SK-N-DZ (cell line): ENCODE measurements around the gene GPR137B.
A peak's percentile ranks its signal among the peaks of the same experiment; 100 is the strongest.
"Not testable (repeated sequence)": the region's sequence is repeated elsewhere in the genome, so short reads cannot be mapped to it uniquely, and the experiment has no call there.

Experiments
- DNase-seq: peaks from one replicate; pipeline ENCODE4 v3.0.0-alpha.2; 2015; ENCODE audit warnings: low spot score

GPR137B gene

GRCh38 chr1:236188084-236188483, 45.7 kb downstream of the GPR137B start:
- DNase-seq = not testable (repeated sequence)

- DNase-seq = no peak
These were observed 50.8 kb downstream of the GPR137B start for GRCh38 chr1:236193184-236193583.

DNA sequence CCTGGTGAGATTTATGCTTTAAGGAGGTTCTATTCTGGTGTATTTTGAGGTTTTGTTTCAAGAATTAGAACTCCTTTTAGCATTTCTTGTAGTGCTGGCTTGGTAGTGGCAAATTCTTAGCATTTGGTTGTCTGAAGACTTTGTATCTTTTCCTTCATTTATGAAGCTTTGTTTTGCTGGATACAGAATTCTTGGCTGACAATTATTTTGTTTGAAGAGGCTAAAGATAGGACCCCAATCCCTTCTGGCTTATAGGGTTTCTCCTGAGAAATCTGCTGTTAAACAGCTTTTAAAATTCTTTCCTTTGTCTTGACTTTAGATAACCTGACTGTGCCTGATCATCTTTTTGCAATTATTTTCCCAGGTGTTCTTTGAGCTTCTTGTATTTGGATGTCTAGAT, 58.6 kb downstream of the GPR137B start:
- DNase-seq = no peak

- DNase-seq = no peak
These were observed 59.4 kb downstream of the GPR137B start for GRCh38 chr1:236201786-236202185.

- no peak for DNase-seq
These were observed 61.7 kb downstream of the GPR137B start for GRCh38 chr1:236204039-236204438.

DNA sequence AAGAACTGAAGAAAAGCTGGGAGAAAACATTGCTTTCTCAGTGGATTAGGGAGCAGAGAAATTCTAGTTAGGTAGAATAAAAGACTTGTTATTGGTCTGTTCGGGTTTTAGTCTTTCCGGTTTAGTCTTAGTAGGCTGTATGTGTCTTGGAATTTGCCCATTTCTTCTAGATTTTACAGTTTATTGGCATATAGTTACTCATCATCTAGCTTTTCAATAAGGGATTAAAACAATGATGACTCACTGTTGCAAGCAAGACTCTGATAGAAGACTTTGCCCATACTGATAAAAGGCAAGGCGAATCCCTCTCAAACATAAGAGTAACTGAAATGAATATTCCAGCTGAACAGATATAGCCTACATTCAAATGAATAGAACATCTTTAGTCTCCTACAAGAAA, 62.3 kb downstream of the GPR137B start:
- no peak for DNase-seq

GRCh38 chr1:236206548-236206947, 64.2 kb downstream of the GPR137B start:
- DNase-seq = no peak

DNA sequence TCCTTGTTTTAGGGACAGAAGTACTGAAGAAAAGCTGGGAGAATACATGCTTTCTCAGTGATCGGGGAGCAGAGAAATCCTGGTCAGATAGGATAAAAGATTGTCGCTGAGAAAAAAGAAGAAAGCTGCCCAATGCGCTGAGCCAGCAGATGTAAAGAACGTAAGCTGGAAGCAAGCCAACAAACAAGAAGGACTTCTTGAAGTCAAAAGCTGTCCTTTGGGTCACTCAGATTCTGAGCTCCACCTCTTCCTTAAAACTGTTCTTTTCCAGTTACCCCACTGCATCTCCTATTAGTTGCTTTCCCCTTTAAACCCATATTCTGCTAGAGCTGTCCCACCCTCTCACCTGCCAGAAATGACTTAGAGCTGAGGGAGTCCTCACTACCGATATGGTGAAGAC, 64.8 kb downstream of the GPR137B start:
- DNase-seq = no peak

GRCh38 chr1:236207569-236207968, 65.2 kb downstream of the GPR137B start:
- no peak for DNase-seq

DNA sequence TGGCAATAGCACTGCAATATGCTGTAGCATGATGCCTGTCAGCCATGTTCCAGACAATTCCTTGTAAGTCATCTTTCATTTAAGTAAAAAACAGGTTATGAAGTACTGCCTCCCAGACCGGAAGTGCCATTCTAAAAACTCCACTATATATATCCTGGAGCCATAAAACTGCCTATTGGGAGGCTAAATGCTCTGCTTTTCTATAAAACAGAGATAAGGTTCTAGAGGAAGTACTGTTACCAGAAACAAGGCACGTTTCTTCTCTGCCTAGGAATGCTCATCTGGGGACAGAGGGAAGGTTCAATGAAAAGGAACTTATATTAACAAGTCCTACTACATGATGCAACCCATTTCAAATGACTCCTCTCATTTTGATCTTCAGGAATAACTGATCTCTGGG, 66.8 kb downstream of the GPR137B start:
- no peak for DNase-seq

GRCh38 chr1:236209713-236210112, 67.4 kb downstream of the GPR137B start:
- DNase-seq = no peak

DNA sequence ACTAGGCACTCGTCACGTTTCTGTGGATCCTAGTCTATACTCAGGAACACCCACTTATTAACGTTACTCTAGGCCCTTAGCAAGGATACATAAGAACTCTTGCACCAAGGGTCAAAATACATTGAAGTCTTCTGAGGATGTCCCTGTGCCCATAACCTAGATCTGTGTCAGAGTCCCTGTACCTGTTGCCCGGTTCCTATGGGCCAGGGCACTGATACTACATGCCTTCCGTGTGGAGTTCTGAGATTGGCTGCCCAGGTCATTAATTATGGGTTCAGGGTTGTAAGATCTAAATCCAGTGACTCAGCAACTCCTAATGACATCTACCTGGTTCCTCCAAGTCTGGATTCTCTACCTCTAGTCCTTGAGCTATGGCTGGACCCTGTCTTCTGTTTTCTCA, 69.5 kb downstream of the GPR137B start:
- no peak for DNase-seq

GRCh38 chr1:236213534-236213933, 71.2 kb downstream of the GPR137B start:
- DNase-seq = no peak

DNA sequence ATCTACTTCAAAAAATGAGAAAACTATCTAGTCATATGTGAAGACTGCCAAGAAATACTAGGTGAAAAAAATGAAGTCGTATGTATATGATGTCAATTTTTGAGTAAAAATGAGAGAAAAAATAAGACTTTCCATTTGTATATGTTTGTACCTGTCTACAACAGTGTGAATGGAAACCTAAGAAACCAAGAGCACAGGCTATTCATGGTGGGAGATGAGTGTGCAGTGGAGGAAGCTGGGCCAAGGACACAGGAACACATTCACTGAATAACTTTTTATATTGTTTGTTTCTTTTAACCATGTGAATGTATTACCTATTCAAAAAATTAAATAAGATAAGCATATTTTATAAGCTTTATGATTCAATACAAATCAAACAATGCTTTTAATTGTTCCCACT, 72.4 kb downstream of the GPR137B start:
- DNase-seq = no peak

GRCh38 chr1:236220473-236220872, 78.1 kb downstream of the GPR137B start:
- DNase-seq = no peak

- DNase-seq = no peak
These were observed 80.3 kb downstream of the GPR137B start for GRCh38 chr1:236222632-236223031.

GRCh38 chr1:236228411-236228810, 86.1 kb downstream of the GPR137B start:
- DNase-seq = no peak

GRCh38 chr1:236235116-236235515, 92.8 kb downstream of the GPR137B start:
- no peak for DNase-seq

- no peak for DNase-seq
These were observed 96.8 kb downstream of the GPR137B start for GRCh38 chr1:236239092-236239585.

GRCh38 chr1:236240675-236241074, 98.3 kb downstream of the GPR137B start:
- no peak for DNase-seq

DNA sequence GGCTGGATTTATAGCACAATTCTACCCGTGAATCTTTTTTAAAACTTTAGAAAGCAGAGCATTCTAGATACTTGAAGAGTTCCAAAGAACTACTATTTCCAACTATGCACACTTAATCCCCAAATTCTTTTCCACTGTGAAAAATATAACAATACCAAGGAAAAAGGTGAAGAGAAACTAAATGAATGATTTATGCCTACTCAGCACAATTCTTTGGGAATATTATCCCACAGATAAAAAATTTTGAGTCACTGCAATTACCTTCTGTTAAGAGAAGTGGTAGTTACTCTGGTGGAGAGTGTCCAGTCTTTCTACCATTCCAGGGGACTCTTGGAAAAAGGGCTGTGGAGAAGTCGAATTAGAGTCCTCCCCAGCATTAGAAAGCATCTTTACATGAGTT, 100.2 kb downstream of the GPR137B start:
- no peak for DNase-seq

DNA sequence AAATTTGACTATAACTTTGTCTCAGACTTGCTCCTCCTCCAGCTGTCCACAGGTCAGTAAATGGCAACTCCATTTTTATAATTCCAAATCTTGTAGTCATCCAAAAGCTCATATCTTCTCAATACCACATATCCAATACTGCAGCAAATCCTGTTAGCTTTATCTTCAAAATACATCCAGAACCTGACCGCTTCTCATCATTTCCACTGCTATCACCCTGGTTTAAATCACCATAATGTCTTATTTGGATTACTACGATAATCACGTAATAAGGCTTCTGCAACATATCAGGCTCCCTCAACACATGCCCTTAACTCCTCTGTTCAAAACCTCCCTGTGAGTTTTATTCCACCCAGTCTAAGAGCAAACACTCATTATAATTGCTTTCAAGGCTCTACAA, 104.9 kb downstream of the GPR137B start:
- DNase-seq = peak; percentile 45

- no peak for DNase-seq
These were observed 109.2 kb downstream of the GPR137B start for GRCh38 chr1:236251587-236251986.

DNA sequence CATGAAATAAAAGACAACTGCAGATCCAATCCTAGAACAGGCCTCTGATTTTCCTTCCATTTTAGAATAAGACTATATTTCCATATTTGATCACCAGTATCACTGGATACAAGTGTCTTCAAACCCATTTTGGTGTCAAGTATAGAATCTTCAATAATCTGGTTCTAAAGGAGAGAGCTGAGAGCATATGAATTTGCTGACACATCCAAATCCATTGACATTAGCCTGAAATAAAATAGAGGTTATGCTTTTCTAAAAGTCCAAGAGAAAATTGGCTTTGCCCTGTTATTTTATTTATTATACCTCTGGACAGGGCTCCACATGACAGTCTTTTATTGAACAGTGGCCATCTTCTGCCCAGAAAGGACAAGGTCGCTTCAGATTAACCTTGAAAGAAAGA, 110.8 kb downstream of the GPR137B start:
- DNase-seq = no peak
